Transverse colon (tissue), 4 donors: ENCODE data around the gene LTBP2.
A peak's percentile ranks its signal among the peaks of the same experiment; 100 is the strongest.

ENCODE experiments used
- EP300 ChIP-seq: sonication (generic); formaldehyde crosslinking; IDR thresholded peaks from one replicate; pipeline ENCODE4 v1.6.1; 2017; ENCODE audit warnings: antibody characterized with exemption, low read depth
- POLR2A ChIP-seq: fragments of 450-650 bp; IDR thresholded peaks from one replicate; pipeline ENCODE4 v1.6.1; 2016; ENCODE audit warnings: antibody characterized with exemption, mild to moderate bottlenecking, moderate library complexity
- POLR2AphosphoS5 ChIP-seq, 3 donors: sonication (generic); formaldehyde crosslinking; IDR thresholded peaks; one replicate each; pipeline ENCODE4 v1.6.1; 2016; ENCODE audit warnings: antibody characterized with exemption in 3 of 3
- TF ChIP-seq, protein P1 (sequence below), 5 experiments: fragments of 200-600 bp in 3 of 5; fragments of 450-650 bp in 2 of 5; sonication (generic) in 3 of 5; IDR thresholded peaks; 1 replicate in 2 of 5; 2 replicates in 3 of 5; pipeline ENCODE4 v1.5.1; 2016 to 2017; ENCODE audit warnings: antibody characterized with exemption in 5 of 5, inconsistent platforms in 3 of 5, mild to moderate bottlenecking in 2 of 5, moderate library complexity in 1 of 5

DNA sequence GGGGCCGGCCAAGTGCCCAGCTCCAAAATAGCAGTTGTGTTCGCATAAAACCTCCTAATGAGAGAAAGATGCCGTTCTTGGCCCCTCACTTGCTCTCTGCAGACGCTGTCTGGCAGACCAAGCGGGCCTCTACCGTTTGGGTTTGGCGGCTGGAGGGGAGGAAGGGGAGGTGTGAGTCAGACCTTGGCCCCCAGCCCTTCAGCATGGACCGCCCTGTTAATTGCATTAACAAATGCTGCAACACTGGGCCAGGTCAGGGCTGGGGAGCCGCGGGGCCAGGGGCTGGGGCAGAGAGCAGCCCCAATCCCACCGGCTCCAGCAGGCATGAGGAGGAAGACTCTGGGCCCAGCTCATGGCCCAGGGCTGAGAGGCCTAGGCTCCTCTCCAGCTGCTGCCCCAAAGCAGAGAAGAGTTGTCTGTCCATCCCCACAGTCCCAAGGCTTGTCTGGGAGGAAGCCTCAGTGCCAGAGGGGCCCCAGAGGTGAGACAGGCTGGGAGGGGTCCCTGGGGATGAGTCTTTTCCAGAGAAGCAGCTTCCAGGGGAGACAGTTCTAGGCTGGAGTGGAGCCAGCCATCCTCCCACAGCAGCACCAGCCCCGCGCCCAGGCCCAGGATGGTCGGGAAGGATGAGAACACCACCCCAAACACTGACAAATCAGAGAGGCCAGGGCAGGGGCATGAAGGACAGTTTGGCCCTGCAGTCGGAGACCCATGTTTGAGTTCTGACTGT, 16.9 kb downstream of the LTBP2 start:
- TF ChIP-seq, protein P1, sequence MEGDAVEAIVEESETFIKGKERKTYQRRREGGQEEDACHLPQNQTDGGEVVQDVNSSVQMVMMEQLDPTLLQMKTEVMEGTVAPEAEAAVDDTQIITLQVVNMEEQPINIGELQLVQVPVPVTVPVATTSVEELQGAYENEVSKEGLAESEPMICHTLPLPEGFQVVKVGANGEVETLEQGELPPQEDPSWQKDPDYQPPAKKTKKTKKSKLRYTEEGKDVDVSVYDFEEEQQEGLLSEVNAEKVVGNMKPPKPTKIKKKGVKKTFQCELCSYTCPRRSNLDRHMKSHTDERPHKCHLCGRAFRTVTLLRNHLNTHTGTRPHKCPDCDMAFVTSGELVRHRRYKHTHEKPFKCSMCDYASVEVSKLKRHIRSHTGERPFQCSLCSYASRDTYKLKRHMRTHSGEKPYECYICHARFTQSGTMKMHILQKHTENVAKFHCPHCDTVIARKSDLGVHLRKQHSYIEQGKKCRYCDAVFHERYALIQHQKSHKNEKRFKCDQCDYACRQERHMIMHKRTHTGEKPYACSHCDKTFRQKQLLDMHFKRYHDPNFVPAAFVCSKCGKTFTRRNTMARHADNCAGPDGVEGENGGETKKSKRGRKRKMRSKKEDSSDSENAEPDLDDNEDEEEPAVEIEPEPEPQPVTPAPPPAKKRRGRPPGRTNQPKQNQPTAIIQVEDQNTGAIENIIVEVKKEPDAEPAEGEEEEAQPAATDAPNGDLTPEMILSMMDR (IDR thresholded peaks at IDR 0.05): no peak
- peak in 1 of 3 donors; percentile 10 for TF ChIP-seq POLR2AphosphoS5 (IDR thresholded peaks at IDR 0.05)
- TF ChIP-seq POLR2A: no peak
- no peak for TF ChIP-seq EP300
